AG09319 (cell line): ENCODE results near the gene MAGIX.

Experiments used
- DNase-seq: peaks from one replicate; pipeline ENCODE4 v3.0.0-alpha.2; 2010; ENCODE audit warnings: low read depth; ENCODE audit errors: extremely low read depth
- CTCF ChIP-seq: IDR thresholded peaks from 2 replicates; pipeline ENCODE4 v1.5.1; 2011; ENCODE audit warnings: low read depth, mild to moderate bottlenecking, inconsistent platforms, low read length, moderate library complexity

The MAGIX gene

GRCh38 chrX:49197543-49198087, 35.1 kb downstream of the MAGIX start:
- DNase-seq = no peak
- TF ChIP-seq CTCF = no peak

- TF ChIP-seq CTCF = no peak
- DNase-seq = no peak
These were observed 36.2 kb downstream of the MAGIX start for GRCh38 chrX:49198540-49199314.

GRCh38 chrX:49199315-49199595, 36.7 kb downstream of the MAGIX start:
- no peak for DNase-seq
- TF ChIP-seq CTCF = no peak

- peak; percentile 54 for DNase-seq
These were observed 37.6 kb downstream of the MAGIX start, which contains the start of gene SYP for GRCh38 chrX:49199906-49200771. Gene SYP, minus strand, starts transcription at chrX:49200193. Its CDS starts 7 bp downstream, at chrX:49200186.

GRCh38 chrX:49202022-49202421, 39.5 kb downstream of the MAGIX start:
- no peak for DNase-seq
- no peak for TF ChIP-seq CTCF

More at GRCh38 chrX:49199906-49200771, 37.6 kb downstream of the MAGIX start, which contains the start of gene SYP:
- no peak for TF ChIP-seq CTCF

GRCh38 chrX:49203536-49203935, 41.0 kb downstream of the MAGIX start:
- no peak for DNase-seq
- no peak for TF ChIP-seq CTCF

- DNase-seq = no peak
- no peak for TF ChIP-seq CTCF
These were observed 41.5 kb downstream of the MAGIX start for GRCh38 chrX:49204017-49204416.
